Mesodermal cell (in vitro differentiated cells): Measurements from ENCODE around the gene DOCK9.

Experiments used
- H3K27ac ChIP-seq: 2 replicates; pipeline ENCODE4 v1.7.0; 2013; ENCODE audit warnings: mild to moderate bottlenecking, low read depth, low read length, moderate library complexity; ENCODE audit not compliant: severe bottlenecking
- H3K36me3 ChIP-seq: 2 replicates; pipeline ENCODE4 v1.7.1; 2013; ENCODE audit warnings: mild to moderate bottlenecking, low read length, moderate library complexity; ENCODE audit not compliant: control insufficient read depth, insufficient read depth
- H3K4me1 ChIP-seq: one replicate; pipeline ENCODE4 v1.7.1; 2013; ENCODE audit warnings: mild to moderate bottlenecking, low read length; ENCODE audit not compliant: insufficient read depth, control insufficient read depth, poor library complexity, severe bottlenecking
- H3K4me3 ChIP-seq: 2 replicates; pipeline ENCODE4 v1.7.0; 2013; ENCODE audit warnings: low read length, control low read depth, mild to moderate bottlenecking; ENCODE audit not compliant: insufficient read depth, poor library complexity, severe bottlenecking; ENCODE audit errors: extremely low read depth
- H3K9me3 ChIP-seq: 2 replicates; pipeline ENCODE4 v1.7.1; 2013; ENCODE audit warnings: mild to moderate bottlenecking, low read length, moderate library complexity; ENCODE audit not compliant: control insufficient read depth
- WGBS, 2 experiments: methylation state at CpG; one replicate each; pipeline ENCODE4 v1.1.5; 2013; ENCODE audit warnings: missing lambda C conversion rate in 2 of 2; ENCODE audit not compliant: insufficient coverage in 2 of 2; 5-methylcytosine and 5-hydroxymethylcytosine counted together

DOCK9 gene

GRCh38 chr13:98786023-98786422, 191.8 kb downstream of the DOCK9 start:
- no peaks in the 10 kb centered on the region for H3K4me1 ChIP-seq
- H3K4me3 ChIP-seq, result no peak overlapping the region
- H3K36me3 ChIP-seq, result no peaks in the 10 kb centered on the region
- 90 to 100% methylated on average over 3 to 5 of the region's 7 CpGs for whole genome bisulfite sequencing, 2 experiments
- H3K9me3 ChIP-seq, result no peaks in the 10 kb centered on the region
- H3K27ac ChIP-seq, result no peak overlapping the region

GRCh38 chr13:98785405-98785804, 192.5 kb downstream of the DOCK9 start:
- H3K27ac ChIP-seq, result no peak overlapping the region
- H3K4me1 ChIP-seq, result no peaks in the 10 kb centered on the region
- WGBS, 2 experiments, result 98% methylated on average over 10 of the region's 10 CpGs
- H3K36me3 ChIP-seq, result no peaks in the 10 kb centered on the region
- no peak overlapping the region for H3K4me3 ChIP-seq
- no peaks in the 10 kb centered on the region for H3K9me3 ChIP-seq

- Histone ChIP-seq H3K4me1 (no peaks in the 10 kb centered on the region), H3K27ac (no peak overlapping the region), H3K36me3 (no peaks in the 10 kb centered on the region), H3K9me3 (no peaks in the 10 kb centered on the region), H3K4me3 (no peak overlapping the region)
- 90 to 91% methylated on average over 7 of the region's 8 CpGs for WGBS, 2 experiments
Measured at GRCh38 chr13:98784666-98785065, 193.2 kb downstream of the DOCK9 start.

GRCh38 chr13:98783856-98784478, 193.9 kb downstream of the DOCK9 start:
- WGBS, 2 experiments, result 85 to 89% methylated on average over 11 to 12 of the region's 12 CpGs
- no peaks in the 10 kb centered on the region for H3K36me3 ChIP-seq
- H3K9me3 ChIP-seq, result no peaks in the 10 kb centered on the region
- H3K4me1 ChIP-seq, result no peaks in the 10 kb centered on the region
- no peak overlapping the region for H3K4me3 ChIP-seq
- H3K27ac ChIP-seq, result no peak overlapping the region

GRCh38 chr13:98782654-98783053, 195.2 kb downstream of the DOCK9 start:
- Histone ChIP-seq H3K4me1 (no peaks in the 10 kb centered on the region), H3K27ac (no peak overlapping the region), H3K4me3 (no peak overlapping the region), H3K36me3 (no peaks in the 10 kb centered on the region), H3K9me3 (no peaks in the 10 kb centered on the region)
- WGBS, 2 experiments, result 90 to 93% methylated on average over 3 of the region's 5 CpGs

- H3K27ac ChIP-seq, result no peak overlapping the region
- 79 to 94% methylated on average over 2 to 3 of the region's 7 CpGs for WGBS, 2 experiments
- H3K36me3 ChIP-seq, result no peaks in the 10 kb centered on the region
- H3K9me3 ChIP-seq, result no peaks in the 10 kb centered on the region
- H3K4me1 ChIP-seq, result no peaks in the 10 kb centered on the region
- H3K4me3 ChIP-seq, result no peak overlapping the region
Measured at GRCh38 chr13:98781905-98782304, 196.0 kb downstream of the DOCK9 start.

- Histone ChIP-seq H3K36me3 (no peaks in the 10 kb centered on the region), H3K9me3 (no peaks in the 10 kb centered on the region), H3K4me1 (no peaks in the 10 kb centered on the region), H3K27ac (no peak overlapping the region), H3K4me3 (no peak overlapping the region)
- WGBS, 2 experiments, result 97 to 98% methylated on average over 10 to 11 of the region's 11 CpGs
Measured at GRCh38 chr13:98781470-98781869, 196.4 kb downstream of the DOCK9 start.

- H3K27ac ChIP-seq, result no peak overlapping the region
- H3K9me3 ChIP-seq, result no peaks in the 10 kb centered on the region
- no peaks in the 10 kb centered on the region for H3K36me3 ChIP-seq
- WGBS, 2 experiments, result 92 to 96% methylated on average over 10 to 11 of the region's 11 CpGs
- no peak overlapping the region for H3K4me3 ChIP-seq
- H3K4me1 ChIP-seq, result no peaks in the 10 kb centered on the region
Measured at GRCh38 chr13:98781045-98781444, 196.8 kb downstream of the DOCK9 start.

GRCh38 chr13:98780451-98780850, 197.4 kb downstream of the DOCK9 start:
- no peaks in the 10 kb centered on the region for H3K9me3 ChIP-seq
- H3K4me3 ChIP-seq, result no peak overlapping the region
- no peaks in the 10 kb centered on the region for H3K36me3 ChIP-seq
- H3K27ac ChIP-seq, result no peak overlapping the region
- peaks cover 4% of the 10 kb centered on the region for H3K4me1 ChIP-seq
- 88 to 100% methylated on average over 2 of the region's 2 CpGs for WGBS, 2 experiments

GRCh38 chr13:98779695-98780094, 198.2 kb downstream of the DOCK9 start:
- H3K27ac ChIP-seq, result no peak overlapping the region
- peaks cover 4% of the 10 kb centered on the region for H3K4me1 ChIP-seq
- no peaks in the 10 kb centered on the region for H3K36me3 ChIP-seq
- H3K4me3 ChIP-seq, result no peak overlapping the region
- H3K9me3 ChIP-seq, result no peaks in the 10 kb centered on the region
- WGBS, 2 experiments, result 100% methylated on average over 1 of the region's 1 CpG

DNA sequence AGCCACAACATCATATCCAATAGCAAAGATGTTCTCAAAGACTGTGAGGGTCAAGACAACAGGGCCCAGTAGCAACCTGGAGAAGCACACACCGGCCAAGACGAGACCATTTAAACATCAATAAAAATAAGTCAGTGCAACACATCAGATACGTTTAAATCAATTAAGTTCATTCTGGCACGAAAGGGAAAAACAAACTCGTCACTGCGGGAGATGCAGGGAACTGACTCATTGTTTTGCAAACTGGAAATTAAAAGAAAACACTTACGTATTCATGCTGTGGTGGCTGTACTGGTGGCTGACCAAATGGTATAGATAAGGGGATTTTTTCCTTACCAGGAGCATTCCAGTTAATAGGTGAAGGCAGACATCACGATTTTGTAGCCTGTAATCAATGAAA, 199.1 kb downstream of the DOCK9 start:
- Histone ChIP-seq H3K9me3 (no peaks in the 10 kb centered on the region), H3K36me3 (no peaks in the 10 kb centered on the region)
- WGBS, 2 experiments, result 62 to 78% methylated on average over 6 to 7 of the region's 8 CpGs

More for the DNA sequence above, 199.1 kb downstream of the DOCK9 start:
- peaks cover 4% of the 10 kb centered on the region for H3K4me1 ChIP-seq
- no peak overlapping the region for H3K4me3 ChIP-seq
- no peak overlapping the region for H3K27ac ChIP-seq
